Measurements from ENCODE around the gene MCRIP2.

Gene MCRIP2

GRCh38 chr16:672371-672770, 30.7 kb downstream of the MCRIP2 start:
- DNase-seq: no peak

DNA sequence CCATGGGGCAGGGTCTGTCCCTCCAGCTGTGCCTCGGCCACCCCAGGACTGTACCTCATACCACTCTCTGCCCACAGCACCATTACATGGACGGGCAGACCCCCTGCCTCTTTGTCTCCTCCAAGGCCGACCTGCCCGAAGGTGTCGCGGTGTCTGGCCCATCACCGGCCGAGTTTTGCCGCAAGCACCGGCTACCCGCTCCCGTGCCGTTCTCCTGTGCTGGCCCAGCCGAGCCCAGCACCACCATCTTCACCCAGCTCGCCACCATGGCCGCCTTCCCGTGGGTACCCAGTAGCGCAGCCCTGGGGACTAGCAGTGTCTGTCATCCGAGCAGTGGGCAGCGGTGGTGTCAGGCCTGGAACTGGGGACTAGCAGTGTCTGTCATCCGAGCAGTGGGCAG, 31.2 kb downstream of the MCRIP2 start:
- DNase-seq: no peak

GRCh38 chr16:673399-673991, 31.9 kb downstream of the MCRIP2 start:
- no peak for DNase-seq

DNA sequence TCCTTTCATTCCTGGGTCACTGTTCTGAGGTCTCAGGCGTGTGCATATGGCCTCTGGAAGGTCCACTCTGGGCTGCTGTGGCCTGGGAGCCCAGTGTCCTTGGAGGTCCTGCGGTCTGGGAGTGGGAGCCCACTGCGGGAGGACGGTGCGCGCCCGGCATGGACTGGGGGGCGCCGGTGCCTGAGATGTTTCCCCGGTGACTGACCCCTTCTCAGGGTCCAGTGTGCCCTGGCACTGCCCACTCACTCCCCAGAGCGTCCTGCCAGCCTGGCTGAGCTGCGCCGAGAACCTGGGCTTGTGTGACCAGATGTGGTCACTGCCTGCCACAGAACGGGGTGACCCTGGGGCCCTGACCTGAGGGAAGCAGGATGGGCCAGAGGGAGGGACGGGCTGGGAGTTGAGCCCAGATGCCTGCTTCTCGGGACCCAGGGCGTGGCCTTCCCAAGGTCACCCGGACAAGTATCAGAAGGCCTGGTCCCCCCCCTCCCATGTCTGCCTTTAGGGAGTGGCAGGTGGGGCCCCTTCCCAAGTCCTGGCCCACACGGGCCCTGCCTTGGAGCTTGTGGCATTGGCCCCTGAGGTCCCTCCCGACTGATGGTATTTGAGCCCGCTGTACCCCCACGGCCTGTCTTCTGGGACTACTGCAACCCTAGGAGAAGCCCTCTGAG, 32.7 kb downstream of the MCRIP2 start:
- no peak for DNase-seq

- DNase-seq: peak; percentile 40
Measured at GRCh38 chr16:674968-675883, 33.6 kb downstream of the MCRIP2 start, which contains the start of gene RHBDL1. RHBDL1 (plus strand) TSS chr16:675671; CDS start chr16:675791, 120 bp downstream.

DNA sequence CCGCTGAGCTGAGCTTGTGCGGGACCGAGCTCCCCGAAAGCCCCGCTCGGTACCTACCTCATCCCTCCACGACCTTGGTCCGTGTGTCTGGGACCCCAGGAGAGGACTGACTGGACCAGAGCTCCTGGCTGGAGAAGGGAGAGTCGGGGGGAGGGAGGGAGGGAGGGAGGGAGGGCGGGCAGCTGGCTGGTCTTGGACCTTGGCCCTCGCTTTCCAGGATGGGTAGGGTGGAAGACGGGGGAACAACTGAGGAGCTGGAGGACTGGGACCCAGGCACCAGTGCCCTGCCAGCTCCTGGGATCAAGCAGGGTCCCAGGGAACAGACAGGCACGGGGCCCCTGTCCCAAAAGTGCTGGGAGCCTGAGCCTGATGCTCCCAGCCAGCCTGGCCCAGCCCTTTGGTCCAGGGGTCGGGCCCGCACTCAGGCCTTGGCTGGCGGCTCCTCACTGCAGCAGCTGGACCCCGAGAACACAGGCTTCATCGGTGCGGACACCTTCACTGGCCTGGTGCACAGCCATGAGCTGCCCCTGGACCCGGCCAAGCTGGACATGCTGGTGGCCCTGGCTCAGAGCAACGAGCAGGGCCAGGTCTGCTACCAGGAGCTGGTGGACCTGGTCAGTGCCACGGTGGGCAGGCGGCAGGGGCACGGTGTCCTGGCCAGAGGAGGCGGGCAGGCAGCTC, 34.4 kb downstream of the MCRIP2 start:
- no peak for DNase-seq

DNA sequence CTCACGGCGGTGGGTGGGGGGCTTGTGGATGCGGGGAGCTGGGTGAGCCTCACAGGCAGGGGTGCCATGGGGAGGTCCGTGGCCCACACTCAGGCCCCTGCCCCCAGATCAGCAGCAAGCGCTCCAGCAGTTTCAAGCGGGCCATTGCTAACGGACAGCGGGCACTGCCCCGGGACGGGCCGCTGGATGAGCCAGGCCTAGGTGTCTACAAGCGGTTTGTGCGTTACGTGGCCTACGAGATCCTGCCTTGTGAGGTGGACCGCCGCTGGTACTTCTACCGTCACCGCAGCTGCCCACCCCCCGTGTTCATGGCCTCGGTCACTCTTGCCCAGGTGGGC, 34.9 kb downstream of the MCRIP2 start:
- no peak for DNase-seq

- no peak for DNase-seq
Measured at GRCh38 chr16:676913-677312, 35.3 kb downstream of the MCRIP2 start.

DNA sequence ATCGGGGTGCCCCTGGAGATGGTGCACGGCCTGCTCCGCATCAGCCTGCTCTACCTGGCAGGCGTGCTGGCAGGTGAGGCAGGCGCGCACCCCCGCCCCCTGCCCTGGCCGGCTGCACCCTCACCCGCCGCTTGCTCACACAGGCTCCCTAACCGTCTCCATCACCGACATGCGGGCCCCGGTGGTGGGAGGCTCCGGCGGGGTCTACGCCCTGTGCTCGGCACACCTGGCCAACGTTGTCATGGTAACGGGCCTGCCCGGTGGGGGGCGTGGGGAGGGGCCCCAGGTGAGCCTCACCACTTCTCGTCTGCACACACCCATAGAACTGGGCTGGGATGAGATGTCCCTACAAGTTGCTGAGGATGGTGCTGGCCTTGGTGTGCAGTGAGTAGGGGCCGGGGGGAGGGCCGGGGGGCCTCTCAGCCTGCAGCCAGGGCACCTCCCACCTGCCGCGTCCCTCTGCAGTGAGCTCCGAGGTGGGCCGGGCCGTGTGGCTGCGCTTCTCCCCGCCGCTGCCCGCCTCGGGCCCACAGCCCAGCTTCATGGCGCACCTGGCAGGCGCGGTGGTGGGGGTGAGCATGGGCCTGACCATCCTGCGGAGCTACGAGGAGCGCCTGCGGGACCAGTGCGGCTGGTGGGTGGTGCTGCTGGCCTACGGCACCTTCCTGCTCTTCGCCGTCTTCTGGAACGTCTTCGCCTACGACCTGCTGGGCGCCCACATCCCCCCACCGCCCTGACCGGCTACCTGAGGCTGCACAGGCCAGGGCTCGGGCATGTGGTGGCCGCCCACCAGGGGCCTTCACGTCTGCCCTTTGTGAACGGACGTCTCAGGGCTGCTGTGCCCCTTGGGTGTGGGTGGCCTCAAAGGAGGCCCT, 35.9 kb downstream of the MCRIP2 start:
- DNase-seq: no peak

DNA sequence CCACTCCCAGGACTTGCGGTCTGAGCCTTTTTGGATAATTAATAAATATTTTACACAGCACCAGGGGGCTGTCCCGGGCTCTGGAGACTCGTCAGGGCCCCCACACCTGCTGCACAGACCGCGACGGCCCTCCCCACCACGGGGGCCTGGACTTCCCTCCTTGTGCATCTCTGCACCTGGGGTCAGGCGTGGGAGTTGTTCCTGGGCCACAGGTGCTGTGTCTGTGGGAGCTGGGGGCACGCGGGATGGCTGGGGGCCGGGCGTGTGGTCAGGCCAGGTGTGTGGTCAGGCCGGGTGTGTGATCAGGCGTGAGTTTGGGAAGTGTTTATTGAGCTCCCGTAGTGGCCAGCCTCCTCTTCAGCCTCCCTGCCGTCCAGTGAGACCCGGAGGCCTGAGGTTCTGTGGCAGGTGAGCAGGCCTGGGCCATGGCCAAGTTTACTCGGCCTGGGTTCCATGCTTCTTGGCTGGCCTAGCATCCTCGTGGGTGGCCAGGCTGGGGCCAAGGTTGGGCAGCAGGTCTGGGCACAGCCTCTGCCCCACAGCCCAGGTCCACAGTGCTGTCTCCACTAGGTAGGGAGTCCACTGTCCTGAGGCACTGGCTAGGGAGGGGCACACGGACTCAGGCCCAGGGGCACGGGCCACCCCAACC, 36.7 kb downstream of the MCRIP2 start:
- DNase-seq: no peak

GRCh38 chr16:678858-679813, 37.5 kb downstream of the MCRIP2 start:
- DNase-seq: peak; percentile 70

DNA sequence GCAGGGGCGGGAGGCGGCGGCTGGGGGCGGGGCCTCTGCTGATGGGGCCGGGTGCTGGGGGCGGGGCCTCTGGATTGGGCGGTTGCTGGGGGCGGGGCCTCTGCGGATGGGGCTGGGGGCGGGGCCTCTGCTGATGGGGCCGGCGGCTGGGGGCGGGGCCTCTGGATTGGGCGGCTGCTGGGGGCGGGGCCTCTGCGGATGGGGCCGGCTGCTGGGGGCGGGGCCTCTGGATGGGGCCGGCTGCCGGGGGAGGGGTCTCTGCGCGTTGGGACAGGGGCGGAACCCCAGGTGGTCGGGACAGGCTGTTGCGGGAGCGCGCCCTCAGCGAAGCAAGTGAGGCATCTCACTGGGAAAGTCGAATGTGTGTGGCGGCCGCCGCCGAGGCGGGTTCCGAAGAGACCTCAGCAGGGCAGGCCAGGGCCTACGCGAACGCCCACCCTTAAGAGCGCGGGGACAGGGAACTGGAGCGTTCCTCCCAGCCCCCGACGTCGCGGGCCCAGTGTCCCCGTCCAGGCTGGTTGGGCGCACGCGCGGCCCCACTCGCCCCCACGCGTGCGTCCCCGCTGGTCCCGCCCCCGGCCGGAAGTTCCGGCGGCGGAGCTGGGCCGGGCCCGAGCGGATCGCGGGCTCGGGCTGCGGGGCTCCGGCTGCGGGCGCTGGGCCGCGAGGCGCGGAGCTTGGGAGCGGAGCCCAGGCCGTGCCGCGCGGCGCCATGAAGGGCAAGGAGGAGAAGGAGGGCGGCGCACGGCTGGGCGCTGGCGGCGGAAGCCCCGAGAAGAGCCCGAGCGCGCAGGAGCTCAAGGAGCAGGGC, 38.4 kb downstream of the MCRIP2 start, which contains the start of gene STUB1:
Gene STUB1, plus strand, starts transcription at position 597 of the 811 bp plus-strand sequence. Its CDS starts 116 bp downstream, at position 713.
- DNase-seq: peak; percentile 94

DNA sequence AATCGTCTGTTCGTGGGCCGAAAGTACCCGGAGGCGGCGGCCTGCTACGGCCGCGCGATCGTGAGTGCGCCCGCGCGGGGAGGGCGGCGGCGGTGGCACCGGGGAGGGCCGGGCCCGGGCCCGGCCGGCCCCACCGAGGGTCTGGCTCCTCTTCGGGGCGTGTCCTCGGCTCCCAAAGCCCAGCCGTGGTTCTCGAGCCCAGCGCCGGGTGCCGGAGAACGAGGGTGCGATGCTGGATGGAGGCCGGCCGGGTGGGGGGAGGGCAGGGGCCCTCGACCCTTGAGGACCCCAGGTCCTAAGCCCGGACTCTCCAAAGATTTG, 39.0 kb downstream of the MCRIP2 start:
- DNase-seq: no peak

DNA sequence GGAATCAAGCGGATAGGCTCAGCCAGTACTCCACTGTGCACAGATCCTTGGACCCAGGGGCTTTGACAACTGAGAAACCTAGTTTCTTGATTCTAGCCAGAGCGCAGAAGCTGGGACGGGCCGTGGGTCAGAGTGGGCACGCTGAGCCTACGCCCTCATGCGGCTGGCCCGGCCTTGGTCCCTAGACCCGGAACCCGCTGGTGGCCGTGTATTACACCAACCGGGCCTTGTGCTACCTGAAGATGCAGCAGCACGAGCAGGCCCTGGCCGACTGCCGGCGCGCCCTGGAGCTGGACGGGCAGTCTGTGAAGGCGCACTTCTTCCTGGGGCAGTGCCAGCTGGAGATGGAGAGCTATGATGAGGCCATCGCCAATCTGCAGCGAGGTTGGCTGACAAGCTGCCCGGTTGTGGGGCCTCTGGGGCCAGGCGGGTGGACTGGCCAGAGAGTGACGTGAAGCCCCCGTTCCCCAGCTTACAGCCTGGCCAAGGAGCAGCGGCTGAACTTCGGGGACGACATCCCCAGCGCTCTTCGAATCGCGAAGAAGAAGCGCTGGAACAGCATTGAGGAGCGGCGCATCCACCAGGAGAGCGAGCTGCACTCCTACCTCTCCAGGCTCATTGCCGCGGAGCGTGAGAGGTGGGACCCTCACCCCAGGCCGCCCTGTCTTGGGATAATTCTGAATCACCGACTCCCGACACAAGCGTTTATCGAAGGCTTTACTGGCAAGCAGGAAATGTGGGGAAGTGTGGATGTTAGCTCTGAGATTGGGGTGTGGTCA, 39.5 kb downstream of the MCRIP2 start:
- peak; percentile 38 for DNase-seq

- no peak for DNase-seq
Measured at GRCh38 chr16:681746-682427, 40.3 kb downstream of the MCRIP2 start.

- no peak for DNase-seq
Measured at GRCh38 chr16:682493-683395, 41.1 kb downstream of the MCRIP2 start.

All from stimulated activated CD4-positive, alpha-beta T cell treated with anti-CD3 and anti-CD28 coated beads, Interleukin-15, amount 100 ng/mL, for 24 hours (primary cell).